ENCODE data around the gene MPRIP.

GRCh38 chr17:17062356-17062755 is 20.1 kb downstream of the MPRIP start:
- TF ChIP-seq CTCF (conservative IDR thresholded peaks at IDR 0.05) = no peak
- TF ChIP-seq ZFX (IDR thresholded peaks at IDR 0.05) = no peak
